Stimulated activated CD4-positive, alpha-beta T cell treated with anti-CD3 and anti-CD28 coated beads, Interleukin-12 subunit alpha, Interleukin-12 subunit beta, amount 100 ng/mL, for 48 hours (primary cell): ENCODE results near the gene CLDN17.

Experiments used
- DNase-seq, 3 donors: peaks; one replicate each; pipeline ENCODE4 v3.0.0-alpha.2; 2020; ENCODE audit warnings: low read depth in 2 of 3, low spot score in 1 of 3

Gene CLDN17

GRCh38 chr21:30126576-30126975 lies 40.0 kb downstream of the CLDN17 start:
- DNase-seq: no peak

- DNase-seq: no peak
Measured at GRCh38 chr21:30117631-30118030, 49.0 kb downstream of the CLDN17 start.

DNA sequence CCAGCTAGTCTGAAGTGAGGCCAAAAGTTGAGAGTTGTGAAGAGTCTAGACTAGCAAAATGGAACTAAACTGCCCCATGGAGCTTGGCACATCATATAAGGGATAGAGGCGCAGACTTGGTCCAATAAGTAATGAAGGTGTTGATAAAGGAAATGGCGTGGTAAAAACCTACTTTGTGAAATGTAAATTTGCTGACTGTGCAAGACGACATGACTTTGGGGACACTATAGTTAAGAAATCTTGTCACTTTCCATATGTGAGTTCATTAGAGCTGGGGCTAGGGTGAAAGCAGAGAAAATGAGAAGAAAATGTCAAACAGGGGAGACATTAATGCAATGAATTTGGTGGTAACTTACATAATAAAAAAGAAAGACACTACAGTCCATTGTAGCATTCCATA lies 50.1 kb downstream of the CLDN17 start:
- no peak for DNase-seq
